Gastrocnemius medialis (tissue), 4 donors: ENCODE results near the gene COQ8B. TPM values are rescaled to one million over a fixed set of nuclear protein-coding genes. Genes with fewer than 3 reads are reported as not detected.
"Not testable (repeated sequence)": the region's sequence is repeated elsewhere in the genome, so short reads cannot be mapped to it uniquely, and the experiment has no call there.

Experiments
- ATAC-seq, 2 donors: fragments of 150-250 bp; one replicate each; pipeline ENCODE4 v1.9.1; 2016
- DNase-seq, 2 donors: peaks; one replicate each; pipeline ENCODE4 v3.0.0-alpha.2; 2019
- H3K27ac ChIP-seq, 4 donors: fragments of 200-600 bp; sonication (generic); 1 replicate in 1 of 4; 2 replicates in 3 of 4; pipeline ENCODE4 v1.5.1; 2016 to 2018; ENCODE audit warnings: mild to moderate bottlenecking in 2 of 4, moderate library complexity in 1 of 4
- H3K27me3 ChIP-seq, 3 donors: fragments of 200-600 bp; sonication (generic) in 2 of 3; 1 replicate in 1 of 3; 2 replicates in 2 of 3; pipeline versions ENCODE4 v1.5.1 to v1.6.0; 2016 to 2019; ENCODE audit warnings: mild to moderate bottlenecking in 1 of 3, moderate library complexity in 1 of 3
- H3K36me3 ChIP-seq, 2 donors: fragments of 200-600 bp; sonication (generic) in 1 of 2; one replicate each; pipeline ENCODE4 v1.5.1; 2017 to 2018
- H3K4me1 ChIP-seq, 2 donors: fragments of 200-600 bp; sonication (generic) in 1 of 2; one replicate each; pipeline ENCODE4 v1.5.1; 2016 to 2017; ENCODE audit warnings: mild to moderate bottlenecking in 2 of 2
- H3K4me3 ChIP-seq, 4 donors: fragments of 200-600 bp; sonication (generic) in 3 of 4; 1 replicate in 1 of 4; 2 replicates in 3 of 4; pipeline ENCODE4 v1.5.1; 2016 to 2019; ENCODE audit warnings: mild to moderate bottlenecking in 2 of 4
- H3K9me3 ChIP-seq, 3 donors: fragments of 200-600 bp; sonication (generic) in 2 of 3; 1 replicate in 1 of 3; 2 replicates in 2 of 3; pipeline ENCODE4 v1.5.1; 2016 to 2019
- CTCF ChIP-seq, 5 experiments: fragments of 450-650 bp in 3 of 5; fragments of 200-600 bp in 2 of 5; sonication (generic) in 2 of 5; IDR thresholded peaks in 4 of 5; conservative IDR thresholded peaks in 1 of 5; 1 replicate in 4 of 5; 2 replicates in 1 of 5; pipeline ENCODE4 v1.5.1; 2016 to 2019; ENCODE audit warnings: antibody characterized with exemption in 5 of 5, mild to moderate bottlenecking in 3 of 5, moderate library complexity in 3 of 5
- POLR2A ChIP-seq, 2 donors: fragments of 450-650 bp; IDR thresholded peaks; one replicate each; pipeline ENCODE4 v1.6.1; 2017; ENCODE audit warnings: antibody characterized with exemption in 2 of 2, mild to moderate bottlenecking in 2 of 2, moderate library complexity in 2 of 2
- in situ Hi-C, 4 donors: fragments of 200-750 bp; cut with MboI; loops; one replicate each; pipeline versions ENCODE4 v1.15.0 to v1.8.0; 2017; ENCODE audit warnings: low sequenced_read_pairs in 4 of 4
- intact Hi-C: fragments of 100-400 bp; cut with DNase I; formaldehyde crosslinking; loops from one replicate; pipeline ENCODE4 v1.15.1; 2023; ENCODE audit warnings: low total_unique reads
- total RNA-seq, 4 donors: library from RNA; depleted of rRNA; stranded (reverse); fragments of >200 nt; gene quantifications; one replicate each; pipeline versions ENCODE4 v1.1.0 to v1.2.3, GENCODE V29; 2016

COQ8B gene
- total RNA-seq, 4 donors from 2014 or later, result 14.9 to 30.7 (median 20.2) TPM

DNA sequence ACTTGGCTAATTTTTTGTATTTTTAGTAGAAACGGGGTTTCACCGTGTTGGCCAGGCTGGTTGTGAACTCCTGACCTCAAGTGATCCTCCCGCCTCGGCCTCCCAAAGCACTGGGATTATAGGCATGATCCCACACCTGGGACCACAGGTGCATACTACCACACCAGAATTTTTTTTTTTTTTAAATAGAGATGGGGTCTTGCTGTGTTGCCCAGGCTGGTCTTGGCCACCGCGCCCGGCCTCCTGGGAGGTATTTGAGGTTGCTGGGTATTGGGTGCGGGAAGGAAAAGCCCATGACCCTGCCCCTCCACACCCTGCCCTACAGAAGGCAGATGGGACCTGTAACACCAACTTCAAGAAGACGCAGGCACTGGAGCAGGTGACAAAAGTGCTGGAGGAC lies 20.0 kb upstream of the COQ8B start:
- ATAC-seq, result no peak
- DNase-seq, result no peak
- intact Hi-C loops (no loop called here), in situ Hi-C loops (no loop called here)
- Histone ChIP-seq H3K36me3 (peaks cover 0 to 81% of the 10 kb centered on the region in 2 donors), H3K4me1 (peaks cover 8 to 11% of the 10 kb centered on the region in 2 donors), H3K27ac (no peak overlapping the region), H3K27me3 (no peaks in the 10 kb centered on the region), H3K4me3 (no peak overlapping the region), H3K9me3 (no peaks in the 10 kb centered on the region)
- TF ChIP-seq POLR2A (IDR thresholded peaks at IDR 0.05) (no peak), CTCF (IDR thresholded peaks at IDR 0.05 in 4 of 5, conservative IDR thresholded peaks at IDR 0.05 in 1 of 5) (no peak)

DNA sequence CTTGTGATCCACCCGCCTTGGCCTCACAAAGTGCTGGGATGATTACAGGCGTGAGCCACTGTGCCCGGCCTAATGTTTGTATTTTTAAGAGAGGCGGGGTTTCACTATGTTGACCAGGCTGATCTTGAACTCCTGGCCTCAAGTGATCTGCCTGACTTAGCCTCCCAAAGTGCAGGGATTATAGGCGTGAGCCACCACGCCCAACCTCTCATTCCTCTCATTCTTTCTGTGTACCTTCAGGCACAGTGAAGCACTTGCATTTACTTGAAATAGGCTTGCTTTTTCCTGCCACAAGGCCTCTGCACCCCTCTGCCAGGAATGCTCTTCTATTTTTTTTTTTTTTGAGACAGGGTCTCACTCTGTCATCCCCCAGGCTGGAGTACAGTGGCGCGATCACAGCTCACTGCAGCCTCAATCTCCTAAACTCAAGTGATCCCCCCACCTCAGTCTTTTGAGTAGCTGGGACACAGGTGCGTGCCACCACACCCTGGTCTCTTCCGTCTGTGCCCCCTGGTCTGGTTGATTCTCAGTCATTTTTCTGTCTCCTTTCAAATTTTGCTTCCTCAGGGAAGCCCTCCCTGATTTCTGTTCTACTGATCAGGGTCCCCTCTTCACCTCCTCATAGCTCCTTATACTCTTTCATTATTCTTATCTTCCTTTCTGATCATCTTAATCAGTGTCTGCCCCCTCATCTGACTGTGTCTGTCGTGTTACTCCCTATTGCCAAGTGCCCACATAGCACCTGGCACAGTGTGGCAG lies 18.5 kb upstream of the COQ8B start:
- ATAC-seq, result no peak
- DNase-seq, result no peak
- peaks cover 0 to 95% of the 10 kb centered on the region in 2 donors for H3K36me3 ChIP-seq
- in situ Hi-C loops, result no loop called here
- no peak for TF ChIP-seq POLR2A (IDR thresholded peaks at IDR 0.05)
- TF ChIP-seq CTCF (IDR thresholded peaks at IDR 0.05 in 4 of 5, conservative IDR thresholded peaks at IDR 0.05 in 1 of 5), result no peak
- no peak overlapping the region for H3K27ac ChIP-seq
- no peaks in the 10 kb centered on the region for H3K9me3 ChIP-seq
- intact Hi-C loops, result no loop called here
- H3K4me3 ChIP-seq, result no peak overlapping the region
- no peaks in the 10 kb centered on the region for H3K27me3 ChIP-seq
- H3K4me1 ChIP-seq, result peaks cover under 1 to 3% of the 10 kb centered on the region in 2 donors

DNA sequence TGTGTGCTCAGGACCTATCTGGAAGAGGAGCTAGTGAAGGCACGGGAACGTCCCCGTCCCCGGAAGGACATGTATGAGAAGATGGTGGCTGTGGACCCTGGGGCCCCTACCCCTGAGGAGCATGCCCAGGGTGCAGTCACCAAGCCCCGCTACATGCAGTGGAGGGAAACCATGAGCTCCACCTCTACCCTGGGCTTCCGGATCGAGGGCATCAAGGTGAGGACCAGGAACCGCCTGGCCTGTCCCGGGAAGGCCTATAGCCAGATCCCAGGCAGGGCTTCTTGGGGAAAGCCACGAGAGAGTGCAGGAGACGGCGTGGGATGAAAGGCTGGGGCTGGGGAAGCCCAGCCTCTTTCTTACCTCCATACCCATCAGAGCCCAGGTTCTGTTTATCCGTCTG lies 16.5 kb upstream of the COQ8B start:
- intact Hi-C loops, result no loop called here
- no peak overlapping the region for H3K4me3 ChIP-seq
- DNase-seq (no peak), ATAC-seq (no peak)
- no peaks in the 10 kb centered on the region for H3K9me3 ChIP-seq
- H3K36me3 ChIP-seq, result peaks cover 0 to 97% of the 10 kb centered on the region in 2 donors
- TF ChIP-seq CTCF (IDR thresholded peaks at IDR 0.05 in 4 of 5, conservative IDR thresholded peaks at IDR 0.05 in 1 of 5), result no peak
- no peak overlapping the region for H3K27ac ChIP-seq
- in situ Hi-C loops, result no loop called here
- H3K27me3 ChIP-seq, result no peaks in the 10 kb centered on the region
- no peaks in the 10 kb centered on the region for H3K4me1 ChIP-seq

DNA sequence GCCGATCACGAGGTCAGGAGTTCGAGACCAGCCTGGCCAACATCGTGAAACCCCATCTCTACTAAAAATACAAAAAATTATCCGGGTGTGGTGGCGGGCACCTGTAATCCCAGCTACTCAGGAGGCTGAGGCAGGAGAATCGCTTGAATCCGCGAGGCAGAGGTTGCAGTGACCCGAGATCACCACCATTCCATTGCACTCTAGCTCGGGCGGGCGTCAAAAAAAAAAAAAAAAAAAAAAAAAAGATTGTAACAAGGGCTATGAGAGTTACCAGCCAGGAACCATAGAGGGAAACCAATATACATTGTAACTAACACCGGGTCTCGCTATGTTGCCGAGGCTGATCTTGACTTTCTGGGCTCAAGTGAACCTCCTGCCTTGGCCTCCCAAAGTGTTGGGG lies 15.6 kb upstream of the COQ8B start:
- H3K27me3 ChIP-seq, H3K27ac ChIP-seq, H3K9me3 ChIP-seq, in situ Hi-C loops, DNase-seq, H3K4me1 ChIP-seq, ATAC-seq, intact Hi-C loops, H3K4me3 ChIP-seq: not testable (repeated sequence)
- peaks cover 0 to 97% of the 10 kb centered on the region in 2 donors for H3K36me3 ChIP-seq

GRCh38 chr19:40730065-40730464 lies 13.4 kb upstream of the COQ8B start:
- H3K27ac ChIP-seq, H3K4me3 ChIP-seq, H3K4me1 ChIP-seq, ATAC-seq, DNase-seq, H3K27me3 ChIP-seq, in situ Hi-C loops, intact Hi-C loops, H3K9me3 ChIP-seq: not testable (repeated sequence)
- H3K36me3 ChIP-seq, result peaks cover 0 to 97% of the 10 kb centered on the region in 2 donors

DNA sequence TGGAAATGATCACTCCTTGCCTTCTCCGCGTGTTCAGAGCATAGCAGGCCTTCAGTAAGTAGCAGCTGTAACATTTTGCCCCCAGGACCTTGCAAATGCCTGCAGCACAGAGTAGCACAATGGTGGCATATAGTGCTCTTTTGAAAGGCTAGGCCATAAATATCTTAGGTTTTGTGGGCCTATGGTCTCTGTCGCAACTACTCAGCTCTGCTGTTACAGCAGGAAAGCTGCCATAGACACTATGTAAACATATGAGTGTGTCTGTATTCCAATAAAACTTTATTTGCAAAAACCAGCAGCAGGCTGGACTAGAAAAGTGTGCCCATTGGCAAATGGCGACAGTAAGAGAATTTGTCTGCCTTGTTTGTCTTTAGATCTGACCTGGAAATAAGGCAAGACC lies 9.6 kb upstream of the COQ8B start:
- Histone ChIP-seq H3K27me3 (no peaks in the 10 kb centered on the region), H3K27ac (no peak overlapping the region), H3K36me3 (peaks cover 0 to 71% of the 10 kb centered on the region in 2 donors), H3K4me1 (peaks cover 8 to 14% of the 10 kb centered on the region in 2 donors), H3K9me3 (no peaks in the 10 kb centered on the region), H3K4me3 (no peak overlapping the region)
- intact Hi-C loops (no loop called here), in situ Hi-C loops (no loop called here)
- TF ChIP-seq POLR2A (IDR thresholded peaks at IDR 0.05) (no peak), CTCF (IDR thresholded peaks at IDR 0.05 in 4 of 5, conservative IDR thresholded peaks at IDR 0.05 in 1 of 5) (no peak)
- DNase-seq (no peak), ATAC-seq (no peak)
